Liver (tissue), 9 donors: ENCODE data around the gene SGMS1. TPM values are rescaled to one million over a fixed set of nuclear protein-coding genes. Genes with fewer than 3 reads are reported as not detected.

Source experiments
- DNase-seq: peaks from one replicate; pipeline ENCODE4 v3.0.0-alpha.2; 2017; ENCODE audit warnings: low spot score
- H3K27ac ChIP-seq, 2 donors: one replicate each; pipeline ENCODE4 v1.7.0; 2013; ENCODE audit warnings: inconsistent platforms in 2 of 2, low read length in 2 of 2, control low read depth in 1 of 2, low read depth in 1 of 2, mild to moderate bottlenecking in 1 of 2
- H3K27me3 ChIP-seq, 4 donors: one replicate each; pipeline versions ENCODE4 v1.6.1 to v1.7.0; 2013; ENCODE audit warnings: low read length in 3 of 4, inconsistent platforms in 1 of 4, mild to moderate bottlenecking in 1 of 4, moderate library complexity in 1 of 4; ENCODE audit not compliant: control insufficient read depth in 4 of 4, insufficient read depth in 4 of 4
- H3K36me3 ChIP-seq, 4 donors: one replicate each; pipeline versions ENCODE4 v1.6.1 to v1.7.0; 2013; ENCODE audit warnings: low read length in 3 of 4, mild to moderate bottlenecking in 3 of 4, low read depth in 1 of 4, moderate library complexity in 1 of 4; ENCODE audit not compliant: control insufficient read depth in 4 of 4, insufficient read depth in 3 of 4
- H3K4me1 ChIP-seq, 4 donors: one replicate each; pipeline versions ENCODE4 v1.6.1 to v1.7.0; 2013; ENCODE audit warnings: low read length in 3 of 4, mild to moderate bottlenecking in 3 of 4, moderate library complexity in 1 of 4; ENCODE audit not compliant: control insufficient read depth in 4 of 4, insufficient read depth in 4 of 4
- H3K4me3 ChIP-seq, 3 donors: one replicate each; pipeline versions ENCODE4 v1.6.1 to v1.7.0; 2013; ENCODE audit warnings: low read length in 3 of 3, control low read depth in 1 of 3, low read depth in 1 of 3, mild to moderate bottlenecking in 1 of 3
- H3K9ac ChIP-seq, 2 donors: one replicate each; pipeline ENCODE4 v1.7.0; 2013; ENCODE audit warnings: low read length in 2 of 2, mild to moderate bottlenecking in 2 of 2, moderate library complexity in 2 of 2, control low read depth in 1 of 2, low read depth in 1 of 2
- H3K9me3 ChIP-seq, 4 donors: one replicate each; pipeline versions ENCODE4 v1.6.1 to v1.7.0; 2013; ENCODE audit warnings: low read length in 3 of 4; ENCODE audit not compliant: control insufficient read depth in 4 of 4
- ATF3 ChIP-seq: IDR thresholded peaks from 2 replicates; pipeline ENCODE4 v1.6.1; 2016; ENCODE audit warnings: antibody characterized with exemption
- EGR1 ChIP-seq, 2 donors: IDR thresholded peaks; 2 replicates each; pipeline ENCODE4 v1.6.1; 2016 to 2018; ENCODE audit warnings: antibody characterized with exemption in 2 of 2, low read depth in 2 of 2
- FOXA1 ChIP-seq: IDR thresholded peaks from 2 replicates; pipeline ENCODE4 v1.6.1; 2016; ENCODE audit warnings: antibody characterized with exemption
- FOXA2 ChIP-seq: IDR thresholded peaks from 2 replicates; pipeline ENCODE4 v1.6.1; 2016; ENCODE audit warnings: antibody characterized with exemption
- GABPA ChIP-seq, 2 donors: IDR thresholded peaks in 1 of 2; conservative IDR thresholded peaks in 1 of 2; 2 replicates each; pipeline ENCODE4 v1.6.1; 2016; ENCODE audit warnings: antibody characterized with exemption in 2 of 2, mild to moderate bottlenecking in 1 of 2, moderate library complexity in 1 of 2
- HNF4A ChIP-seq, 2 donors: conservative IDR thresholded peaks; 2 replicates each; pipeline ENCODE4 v1.6.1; 2016; ENCODE audit warnings: antibody characterized with exemption in 2 of 2, mild to moderate bottlenecking in 2 of 2
- HNF4G ChIP-seq: IDR thresholded peaks from 2 replicates; pipeline ENCODE4 v1.6.1; 2016; ENCODE audit warnings: antibody characterized with exemption
- JUND ChIP-seq, 2 donors: IDR thresholded peaks; 2 replicates each; pipeline ENCODE4 v1.6.1; 2016; ENCODE audit warnings: antibody characterized with exemption in 2 of 2
- MAX ChIP-seq: IDR thresholded peaks from 2 replicates; pipeline ENCODE4 v1.6.1; 2016; ENCODE audit warnings: antibody characterized with exemption
- NR2F2 ChIP-seq: IDR thresholded peaks from 2 replicates; pipeline ENCODE4 v1.6.1; 2016; ENCODE audit warnings: antibody characterized with exemption
- RAD21 ChIP-seq, 2 donors: IDR thresholded peaks; 2 replicates each; pipeline ENCODE4 v1.6.1; 2016; ENCODE audit warnings: antibody characterized with exemption in 2 of 2, mild to moderate bottlenecking in 2 of 2
- REST ChIP-seq: IDR thresholded peaks from 2 replicates; pipeline ENCODE4 v1.6.1; 2016; ENCODE audit warnings: antibody characterized with exemption, mild to moderate bottlenecking
- RXRA ChIP-seq, 2 donors: IDR thresholded peaks; 2 replicates each; pipeline ENCODE4 v1.6.1; 2017 to 2018; ENCODE audit warnings: antibody characterized with exemption in 2 of 2, mild to moderate bottlenecking in 1 of 2
- SP1 ChIP-seq: IDR thresholded peaks from 2 replicates; pipeline ENCODE4 v1.6.1; 2018; ENCODE audit warnings: antibody characterized with exemption, mild to moderate bottlenecking
- TAF1 ChIP-seq: conservative IDR thresholded peaks from 2 replicates; pipeline ENCODE4 v1.6.1; 2016; ENCODE audit warnings: antibody characterized with exemption, mild to moderate bottlenecking
- YY1 ChIP-seq: IDR thresholded peaks from 2 replicates; pipeline ENCODE4 v1.6.1; 2016; ENCODE audit warnings: antibody characterized with exemption, mild to moderate bottlenecking
- ZBTB33 ChIP-seq: IDR thresholded peaks from 2 replicates; pipeline ENCODE4 v1.6.1; 2016; ENCODE audit warnings: antibody characterized with exemption
- WGBS: extraction: QIAGEN DNeasy Blood & Tissue Kit; methylation state at CpG from one replicate; pipeline ENCODE4 v1.1.7; 2013; 5-methylcytosine and 5-hydroxymethylcytosine counted together
- polyA plus RNA-seq, 2 donors: library from polyadenylated mRNA; stranded (reverse) in 1 of 2; unstranded in 1 of 2; fragments of 200-250 nt in 1 of 2; fragments of >200 nt in 1 of 2; fragmentation: Nextera tagmentation in 1 of 2; extraction: Ambion mirVana in 1 of 2; gene quantifications; one replicate each; pipeline versions ENCODE4 v1.2.1 to v1.2.3, GENCODE V29; 2013 to 2015
- total RNA-seq, 2 donors: library from RNA; depleted of rRNA; stranded (reverse); fragments of >200 nt; gene quantifications; one replicate each; pipeline ENCODE4 v1.2.3, GENCODE V29; 2014
- donor health status: healthy.
- donor health status: healthy.
- donor health status: healthy.
- donor health status: healthy.
- donor health status: healthy.

The SGMS1 gene
- total and polyA plus RNA-seq, 4 donors, result 6.8 to 98.2 (median 21.1) TPM

- Histone ChIP-seq H3K9me3 (no peaks in the 10 kb centered on the region), H3K4me3 (no peak overlapping the region), H3K27me3 (no peaks in the 10 kb centered on the region), H3K36me3 (no peaks in the 10 kb centered on the region), H3K4me1 (peaks cover 11 to 56% (median 35%) of the 10 kb centered on the region in 4 donors), H3K27ac (no peak overlapping the region), H3K9ac (no peak overlapping the region)
- 74% methylated on average over 2 of the region's 2 CpGs for WGBS
- no peak for TF ChIP-seq ATF3
- TF ChIP-seq RAD21 (IDR thresholded peaks at IDR 0.05), result no peak
- TF ChIP-seq JUND (IDR thresholded peaks at IDR 0.05), result no peak
- no peak for TF ChIP-seq SP1
- no peak for TF ChIP-seq ZBTB33
- no peak for TF ChIP-seq FOXA1
- no peak for DNase-seq
These were observed 236.1 kb downstream of the SGMS1 start for GRCh38 chr10:50387732-50388073.

- TF ChIP-seq RAD21 (IDR thresholded peaks at IDR 0.05), result no peak
- TF ChIP-seq TAF1, result no peak
- no peak for TF ChIP-seq FOXA1
- TF ChIP-seq REST, result no peak
- no peak for TF ChIP-seq SP1
- no peak for TF ChIP-seq JUND (IDR thresholded peaks at IDR 0.05)
- no peak for TF ChIP-seq ZBTB33
- TF ChIP-seq RXRA (IDR thresholded peaks at IDR 0.05), result no peak
- no peak for TF ChIP-seq HNF4G
- TF ChIP-seq YY1, result no peak
- TF ChIP-seq EGR1 (IDR thresholded peaks at IDR 0.05; ENCODE audit: low read depth in 2 of 2), result no peak
- no peak for TF ChIP-seq GABPA (IDR thresholded peaks at IDR 0.05 in 1 of 2, conservative IDR thresholded peaks at IDR 0.05 in 1 of 2)
- TF ChIP-seq NR2F2, result no peak
- TF ChIP-seq HNF4A (conservative IDR thresholded peaks at IDR 0.05), result no peak
- no peak for TF ChIP-seq MAX
- no peak for TF ChIP-seq FOXA2
- TF ChIP-seq ATF3, result no peak
- Histone ChIP-seq H3K36me3 (no peaks in the 10 kb centered on the region), H3K4me1 (peaks cover 11 to 50% (median 33%) of the 10 kb centered on the region in 4 donors), H3K9me3 (no peaks in the 10 kb centered on the region), H3K4me3 (no peak overlapping the region), H3K9ac (no peak overlapping the region), H3K27ac (peak overlapping the region in 1 of 2 donors; percentile 51), H3K27me3 (no peaks in the 10 kb centered on the region)
- DNase-seq, result no peak
- 94% methylated on average over 7 of the region's 7 CpGs for WGBS
These were observed 236.6 kb downstream of the SGMS1 start for GRCh38 chr10:50387007-50387731.
